HUES64 (cell line): ENCODE data around the gene C4orf50.

ENCODE experiments used
- H3K27ac ChIP-seq: 2 replicates; pipeline ENCODE4 v1.7.0; 2013; ENCODE audit warnings: low read depth, low read length, inconsistent platforms
- H3K27me3 ChIP-seq: 2 replicates; pipeline ENCODE4 v1.6.1; 2013; ENCODE audit warnings: mild to moderate bottlenecking, low read length; ENCODE audit not compliant: insufficient read depth
- H3K36me3 ChIP-seq: 2 replicates; pipeline ENCODE4 v1.6.1; 2013; ENCODE audit warnings: mild to moderate bottlenecking, low read length; ENCODE audit not compliant: insufficient read depth
- H3K4me1 ChIP-seq: 2 replicates; pipeline ENCODE4 v1.6.1; 2013; ENCODE audit warnings: mild to moderate bottlenecking, low read length, moderate library complexity; ENCODE audit not compliant: insufficient read depth
- H3K4me3 ChIP-seq: 2 replicates; pipeline ENCODE4 v1.5.1; 2013; ENCODE audit warnings: mild to moderate bottlenecking, low read length, moderate library complexity
- H3K9ac ChIP-seq: 2 replicates; pipeline ENCODE4 v1.6.1; 2013; ENCODE audit warnings: mild to moderate bottlenecking, low read depth, low read length
- H3K9me3 ChIP-seq: 2 replicates; pipeline ENCODE4 v1.6.1; 2013; ENCODE audit warnings: low read depth, low read length; ENCODE audit not compliant: insufficient read depth
- WGBS: fragments of 150-250, 120-280 bp; methylation state at CpG from one replicate; pipeline ENCODE4 v1.1.7; 2013; ENCODE audit warnings: missing lambda C conversion rate; 5-methylcytosine and 5-hydroxymethylcytosine counted together

The C4orf50 gene

GRCh38 chr4:5894266-5894665, 124.0 kb downstream of the C4orf50 start:
- WGBS, result 71% methylated on average over 7 of the region's 7 CpGs
- Histone ChIP-seq H3K4me3 (no peak overlapping the region), H3K9ac (no peak overlapping the region), H3K36me3 (no peaks in the 10 kb centered on the region), H3K27ac (no peak overlapping the region), H3K9me3 (peaks cover 4% of the 10 kb centered on the region; the same call in 1 of the 2 replicates), H3K4me1 (peaks cover 8% of the 10 kb centered on the region), H3K27me3 (peaks cover 97% of the 10 kb centered on the region)

- peaks cover 4% of the 10 kb centered on the region; the same call in 1 of the 2 replicates for H3K9me3 ChIP-seq
- H3K4me1 ChIP-seq, result peaks cover 12% of the 10 kb centered on the region
- H3K9ac ChIP-seq, result no peak overlapping the region
- H3K27ac ChIP-seq, result no peak overlapping the region
- peak overlapping the region; percentile 46 for H3K4me3 ChIP-seq
- 82% methylated on average over 8 of the region's 8 CpGs for WGBS
- no peaks in the 10 kb centered on the region for H3K36me3 ChIP-seq
- peaks cover 97% of the 10 kb centered on the region for H3K27me3 ChIP-seq
Observed at GRCh38 chr4:5893591-5893990, 124.6 kb downstream of the C4orf50 start.

- H3K9ac ChIP-seq, result no peak within 1 kb of the TSS
- no peak within 1 kb of the TSS for H3K27ac ChIP-seq
- peak within 1 kb of the TSS; percentile 48 for H3K4me3 ChIP-seq
- no peaks in the 10 kb centered on the region for H3K36me3 ChIP-seq
- peaks cover 4% of the 10 kb centered on the region; the same call in 1 of the 2 replicates for H3K9me3 ChIP-seq
- H3K27me3 ChIP-seq, result peaks cover 92% of the 10 kb centered on the region
- peaks cover 12% of the 10 kb centered on the region for H3K4me1 ChIP-seq
- WGBS, result 4% methylated on average over 66 of the region's 67 CpGs
Observed at GRCh38 chr4:5893004-5893580, 125.1 kb downstream of the C4orf50 start, which contains the start of gene CRMP1. TSS of gene CRMP1 (minus strand) at chr4:5893086. CDS start at chr4:5892969, 117 bp downstream.

- under 1% methylated on average over 100 of the region's 100 CpGs for WGBS
- H3K9me3 ChIP-seq, result peaks cover 4% of the 10 kb centered on the region; the same call in 1 of the 2 replicates
- H3K9ac ChIP-seq, result no peak overlapping the region
- H3K27ac ChIP-seq, result no peak overlapping the region
- peak overlapping the region; percentile 48 for H3K4me3 ChIP-seq
- no peaks in the 10 kb centered on the region for H3K36me3 ChIP-seq
- peaks cover 85% of the 10 kb centered on the region for H3K27me3 ChIP-seq
- H3K4me1 ChIP-seq, result peaks cover 12% of the 10 kb centered on the region
Observed at GRCh38 chr4:5892323-5893003, 125.8 kb downstream of the C4orf50 start.

- Histone ChIP-seq H3K4me3 (peak overlapping the region; percentile 48), H3K27me3 (peaks cover 78% of the 10 kb centered on the region)
- 16% methylated on average over 34 of the region's 34 CpGs for WGBS
Observed at GRCh38 chr4:5891563-5892322, 126.5 kb downstream of the C4orf50 start.

GRCh38 chr4:5890063-5890727, 128.0 kb downstream of the C4orf50 start:
- Histone ChIP-seq H3K4me1 (peaks cover 12% of the 10 kb centered on the region), H3K9me3 (no peaks in the 10 kb centered on the region), H3K9ac (peak overlapping the region; percentile 35; the same call in 1 of the 2 replicates), H3K4me3 (peak overlapping the region; percentile 56), H3K27me3 (peaks cover 63% of the 10 kb centered on the region), H3K27ac (no peak overlapping the region; the same call in 1 of the 2 replicates), H3K36me3 (no peaks in the 10 kb centered on the region)
- WGBS, result under 1% methylated on average over 41 of the region's 41 CpGs

More at GRCh38 chr4:5891563-5892322, 126.5 kb downstream of the C4orf50 start:
- Histone ChIP-seq H3K9me3 (no peaks in the 10 kb centered on the region; the same call in 1 of the 2 replicates), H3K27ac (no peak overlapping the region), H3K9ac (no peak overlapping the region), H3K36me3 (no peaks in the 10 kb centered on the region), H3K4me1 (peaks cover 12% of the 10 kb centered on the region)

GRCh38 chr4:5889002-5889696, 129.1 kb downstream of the C4orf50 start:
- Histone ChIP-seq H3K9me3 (no peaks in the 10 kb centered on the region), H3K9ac (no peak overlapping the region), H3K27me3 (peaks cover 52% of the 10 kb centered on the region), H3K4me3 (peak overlapping the region; percentile 87), H3K36me3 (no peaks in the 10 kb centered on the region), H3K27ac (no peak overlapping the region), H3K4me1 (peaks cover 12% of the 10 kb centered on the region)
- 37% methylated on average over 8 of the region's 8 CpGs for WGBS

- H3K4me1 ChIP-seq, result peaks cover 12% of the 10 kb centered on the region
Observed at GRCh38 chr4:5888222-5889001, 129.8 kb downstream of the C4orf50 start.

GRCh38 chr4:5887361-5888221, 130.6 kb downstream of the C4orf50 start:
- under 1% methylated on average over 69 of the region's 70 CpGs for WGBS
- H3K4me1 ChIP-seq, result peaks cover 12% of the 10 kb centered on the region
- H3K9me3 ChIP-seq, result no peaks in the 10 kb centered on the region
- peak overlapping the region; percentile 29; the same call in 1 of the 2 replicates for H3K27ac ChIP-seq
- H3K27me3 ChIP-seq, result peaks cover 38% of the 10 kb centered on the region
- H3K4me3 ChIP-seq, result peak overlapping the region; percentile 87
- peak overlapping the region; percentile 76 for H3K9ac ChIP-seq
- no peaks in the 10 kb centered on the region for H3K36me3 ChIP-seq

More at GRCh38 chr4:5888222-5889001, 129.8 kb downstream of the C4orf50 start:
- WGBS, result under 1% methylated on average over 64 of the region's 81 CpGs
- Histone ChIP-seq H3K36me3 (no peaks in the 10 kb centered on the region), H3K27ac (peak overlapping the region; percentile 18; the same call in 1 of the 2 replicates), H3K4me3 (peak overlapping the region; percentile 87), H3K9me3 (no peaks in the 10 kb centered on the region), H3K27me3 (peaks cover 45% of the 10 kb centered on the region), H3K9ac (peak overlapping the region; percentile 76)
